GM23248 (cell line): ENCODE data around the gene TMEM184C.

Experiments
- EZH2 ChIP-seq: fragments of 200-600 bp; sonication (generic); IDR thresholded peaks from 2 replicates; pipeline ENCODE4 v1.6.1; 2018; ENCODE audit warnings: antibody characterized with exemption, mild to moderate bottlenecking; ENCODE audit not compliant: insufficient read depth, poor library complexity, severe bottlenecking
- EZH2phosphoT487 ChIP-seq: fragments of 200-600 bp; sonication (generic); IDR thresholded peaks from 2 replicates; pipeline ENCODE4 v1.6.1; 2018; ENCODE audit warnings: antibody characterized with exemption, moderate library complexity, mild to moderate bottlenecking, low read depth; ENCODE audit not compliant: insufficient read depth

GRCh38 chr4:147599769-147600168 lies 17.4 kb upstream of the TMEM184C start:
- TF ChIP-seq EZH2phosphoT487, result no peak
- no peak for TF ChIP-seq EZH2
